ENCODE measurements around the gene POU4F1. TPM values are rescaled to one million over a fixed set of nuclear protein-coding genes. Genes with fewer than 3 reads are reported as not detected.

POU4F1 gene
- total and polyA plus RNA-seq, 2 of the 13 experiments (the other 11 are each of a cell fraction or from before 2014, with no cell fraction given) = 1.0 to 1.1 TPM

- Histone ChIP-seq H3K79me2 (ENCODE audit: insufficient read depth, low read length) (no peaks in the 10 kb centered on the region), H3K9ac (ENCODE audit: insufficient read depth, low read depth, low read length) (no peak overlapping the region), H3K27ac (ENCODE audit: extremely low read length, insufficient read depth, low read length) (no peak overlapping the region), H3K27me3 (ENCODE audit: control insufficient read depth in 1 of 2, insufficient read depth in 2 of 2, low read length in 2 of 2) (peaks cover 0 to 53% of the 10 kb centered on the region in 2 experiments; a peak in 4 of 5 replicates), H2AFZ (ENCODE audit: low read length) (no peak overlapping the region), H3K9me3 (ENCODE audit: low read length) (no peaks in the 10 kb centered on the region), H3K4me2 (ENCODE audit: low read depth, low read length) (peak overlapping the region; percentile 72; the same call in 1 of the 2 replicates), H4K20me1 (ENCODE audit: insufficient read depth, low read length) (no peaks in the 10 kb centered on the region), H3K4me1 (ENCODE audit: insufficient read depth, low read length) (peaks cover 32% of the 10 kb centered on the region), H3K36me3 (replicated peaks in 1 of 2; ENCODE audit: control insufficient read depth in 1 of 2, insufficient read depth in 2 of 2, low read length in 2 of 2) (no peaks in the 10 kb centered on the region), H3K4me3 (replicated peaks in 1 of 3; ENCODE audit: insufficient read depth in 1 of 3, low read depth in 2 of 3, low read length in 3 of 3) (peak overlapping the region in 1 of 3 experiments; percentile 71; a peak in 1 of 6 replicates)
- TF ChIP-seq ZNF781 (CRISPR knock-in tag; IDR thresholded peaks at IDR 0.05; ENCODE audit: borderline replicate concordance, not compliant biosample characterization) (no peak), ZNF556 (CRISPR knock-in tag; IDR thresholded peaks at IDR 0.05; ENCODE audit: borderline replicate concordance) (no peak), NR2C2 (CRISPR knock-in tag; IDR thresholded peaks at IDR 0.05; ENCODE audit: borderline replicate concordance) (no peak), ZNF34 (CRISPR knock-in tag; IDR thresholded peaks at IDR 0.05; ENCODE audit: borderline replicate concordance) (no peak), ZBTB14 (CRISPR knock-in tag; IDR thresholded peaks at IDR 0.05) (no peak), ZNF33B (CRISPR knock-in tag; IDR thresholded peaks at IDR 0.05) (no peak), SNAPC4 (CRISPR knock-in tag; IDR thresholded peaks at IDR 0.05) (no peak), MATR3 (CRISPR knock-in tag; IDR thresholded peaks at IDR 0.05) (no peak), ZNF263 (CRISPR knock-in tag; IDR thresholded peaks at IDR 0.05) (no peak), PATZ1 (CRISPR knock-in tag; IDR thresholded peaks at IDR 0.05) (no peak)
- in situ Hi-C loops (cut with HindIII; ENCODE audit: extremely low pct_ligation_motif_present, low pct_unique_long_range_greater_than_20kb) = no loop called here
- no peak for ATAC-seq
- 96% methylated on average over 105 of the region's 112 CpGs for whole genome bisulfite sequencing (ENCODE audit: low lambda C conversion rate)
- FAIRE-seq = no peak
- no peak for DNase-seq (ENCODE audit: low spot score)
- ChIA-PET CTCF (ENCODE audit: low intra/inter-chr PET ratio, low total read pairs) (no interaction called here), POLR2A (no interaction called here)
- no TSS peak for BruUV-seq (replicated peaks)
- intact Hi-C loops (cut with micrococcal nuclease; ENCODE audit: unreplicated experiment) = no loop called here
Observed at GRCh38 chr13:78601874-78602560, 1.3 kb downstream of the POU4F1 start.
